Endothelial cell of umbilical vein (primary cell): Measurements from ENCODE around the gene USHBP1. TPM values are rescaled to one million over a fixed set of nuclear protein-coding genes. Genes with fewer than 3 reads are reported as not detected.

Experiments used
- BruUV-seq: library from RNA; stranded (reverse); fragments of 400-500 nt; replicated peaks from 2 replicates; lab custom pipeline; 2021; lab: Mats Ljungman, UMichigan
- CTCF ChIA-PET: fragments of 300-600, 350-600 bp; sonication (Branson Sonifier 250); formaldehyde crosslinking; loops from one replicate; lab custom pipeline; 2021; ENCODE audit warnings: antibody characterized with exemption, inconsistent platforms; lab: Charles Lee
- POLR2A ChIA-PET: fragments of 300-600, 350-600 bp; sonication (Branson Sonifier 250); formaldehyde crosslinking; loops from one replicate; lab custom pipeline; 2021; ENCODE audit warnings: antibody characterized with exemption, inconsistent platforms; lab: Charles Lee
- DNase-seq: peaks from one replicate; pipeline ENCODE4 v3.0.0-alpha.2; 2011; ENCODE audit warnings: low read depth, low spot score
- FAIRE-seq: peaks from 2 replicates; lab custom pipeline; 2011; peaks lifted over from hg19 to GRCh38; lab: Jason Lieb, UNC
- H2AFZ ChIP-seq: 2 replicates; pipeline ENCODE4 v1.6.0; 2012; ENCODE audit warnings: low read depth, low read length, control low read depth, inconsistent platforms
- H3K27ac ChIP-seq: 2 replicates; pipeline ENCODE4 v1.5.1; 2011; ENCODE audit warnings: low read depth, mild to moderate bottlenecking, control low read depth, low read length, moderate library complexity; ENCODE audit not compliant: insufficient read depth
- H3K27me3 ChIP-seq, 2 experiments: 2 replicates each; pipeline versions ENCODE4 v1.6.0 to v1.6.1; 2011; ENCODE audit warnings: low read length in 2 of 2, mixed read lengths in 1 of 2; ENCODE audit not compliant: control insufficient read depth in 2 of 2, insufficient read depth in 2 of 2
- H3K36me3 ChIP-seq, 2 experiments: 2 replicates in 1 of 2; 3 replicates in 1 of 2; pipeline ENCODE4 v1.5.1; 2011; ENCODE audit warnings: low read length in 2 of 2, mild to moderate bottlenecking in 1 of 2, moderate library complexity in 1 of 2; ENCODE audit not compliant: control insufficient read depth in 2 of 2, insufficient read depth in 2 of 2; ENCODE audit errors: extremely low read depth in 1 of 2
- H3K4me1 ChIP-seq: 3 replicates; pipeline ENCODE4 v1.5.1; 2011; ENCODE audit warnings: mild to moderate bottlenecking, low read length; ENCODE audit not compliant: control insufficient read depth, insufficient read depth; ENCODE audit errors: extremely low read depth
- H3K4me2 ChIP-seq: 2 replicates; pipeline ENCODE4 v1.6.1; 2011; ENCODE audit warnings: low read length, control low read depth, mixed read lengths; ENCODE audit not compliant: insufficient read depth
- H3K4me3 ChIP-seq, 3 experiments: fragments of 200-600 bp in 1 of 3; sonication (generic), shearing (Covaris generic) in 1 of 3; replicated peaks in 1 of 3; 2 replicates each; pipeline ENCODE4 v1.5.1; 2011 to 2016; ENCODE audit warnings: control low read depth in 3 of 3, low read length in 3 of 3, mild to moderate bottlenecking in 2 of 3, inconsistent platforms in 1 of 3, low read depth in 1 of 3, moderate library complexity in 1 of 3; ENCODE audit not compliant: insufficient read depth in 1 of 3
- H3K79me2 ChIP-seq: 2 replicates; pipeline ENCODE4 v1.6.0; 2012; ENCODE audit warnings: low read length, inconsistent platforms; ENCODE audit not compliant: control insufficient read depth, insufficient read depth
- H3K9ac ChIP-seq: replicated peaks from 2 replicates; pipeline ENCODE3; 2011; ENCODE audit warnings: low read length, control low read depth; ENCODE audit not compliant: insufficient read depth; ENCODE audit errors: extremely low read depth
- H3K9me1 ChIP-seq: replicated peaks from 3 replicates; pipeline ENCODE4 v1.6.0; 2011; ENCODE audit warnings: mild to moderate bottlenecking, low read length; ENCODE audit not compliant: control insufficient read depth, insufficient read depth; ENCODE audit errors: extremely low read depth
- H3K9me3 ChIP-seq: replicated peaks from 2 replicates; pipeline ENCODE4 v1.5.1; 2012; ENCODE audit warnings: low read length, inconsistent platforms; ENCODE audit not compliant: control insufficient read depth, insufficient read depth
- H4K20me1 ChIP-seq: replicated peaks from 2 replicates; pipeline ENCODE3; 2011; ENCODE audit warnings: mild to moderate bottlenecking, low read length; ENCODE audit not compliant: control insufficient read depth, insufficient read depth; ENCODE audit errors: extremely low read depth
- CTCF ChIP-seq, 2 donors: IDR thresholded peaks; 1 replicate in 1 of 2; 2 replicates in 1 of 2; pipeline ENCODE4 v1.5.1; 2011; ENCODE audit warnings: low read length in 2 of 2, mild to moderate bottlenecking in 2 of 2, moderate library complexity in 2 of 2, control low read depth in 1 of 2, inconsistent platforms in 1 of 2, low read depth in 1 of 2; ENCODE audit not compliant: insufficient read depth in 1 of 2; ENCODE audit errors: extremely low read depth in 1 of 2
- EZH2 ChIP-seq: IDR thresholded peaks from 2 replicates; pipeline ENCODE4 v1.6.1; 2012; ENCODE audit warnings: borderline replicate concordance, low read depth, mild to moderate bottlenecking, moderate library complexity, low read length, inconsistent platforms; ENCODE audit not compliant: severe bottlenecking
- FOS ChIP-seq: IDR thresholded peaks from 2 replicates; pipeline ENCODE4 v1.6.1; 2011; ENCODE audit warnings: mild to moderate bottlenecking, low read length, moderate library complexity, borderline replicate concordance; ENCODE audit not compliant: insufficient read depth
- GATA2 ChIP-seq: IDR thresholded peaks from 2 replicates; pipeline ENCODE4 v1.7.0; 2011; ENCODE audit warnings: low read depth, mild to moderate bottlenecking, moderate library complexity, mixed read lengths, low read length; ENCODE audit not compliant: insufficient read length, insufficient read depth
- JUN ChIP-seq: IDR thresholded peaks from 2 replicates; pipeline ENCODE4 v1.6.1; 2011; ENCODE audit warnings: borderline replicate concordance, low read depth; ENCODE audit not compliant: insufficient read length, insufficient read depth
- MAX ChIP-seq: IDR thresholded peaks from 2 replicates; pipeline ENCODE4 v1.6.1; 2011; ENCODE audit not compliant: insufficient read depth, insufficient read length
- MYC ChIP-seq: IDR thresholded peaks from one replicate; pipeline ENCODE4 v1.6.1; 2011; ENCODE audit warnings: mild to moderate bottlenecking, low read depth, low read length
- POLR2A ChIP-seq: IDR thresholded peaks from 2 replicates; pipeline ENCODE4 v1.6.1; 2012; ENCODE audit warnings: low read depth, mild to moderate bottlenecking, control low read depth, low read length
- POLR2AphosphoS5 ChIP-seq: IDR thresholded peaks from 2 replicates; pipeline ENCODE4 v1.6.1; 2012; ENCODE audit warnings: low read depth, mild to moderate bottlenecking, control low read depth, low read length, moderate library complexity; ENCODE audit not compliant: insufficient read depth
- dilution Hi-C: fragments of 300-500 bp; cut with MboI; formaldehyde crosslinking; loops from one replicate; pipeline ENCODE4 v1.15.0; 2019; ENCODE audit warnings: low sequenced_read_pairs; ENCODE audit not compliant: extremely low pct_ligation_motif_present
- intact Hi-C: fragments of 100-400 bp; cut with micrococcal nuclease; formaldehyde crosslinking; loops from one replicate; pipeline ENCODE4 v1.10.0; 2022
- polyA plus RNA-seq, 4 experiments: library from polyadenylated mRNA; depleted of rRNA in 3 of 4; stranded (reverse) in 3 of 4; unstranded in 1 of 4; fragments of >200 nt; gene quantifications; 2 replicates each; pipeline versions ENCODE4 v1.2.1 to v1.2.3, GENCODE V29; 2011 to 2012; ENCODE audit warnings: missing spikeins in 1 of 4
- total RNA-seq: library from RNA; stranded (reverse); gene quantifications from 2 replicates; pipeline ENCODE4 v1.2.3, GENCODE V29; 2021

The USHBP1 gene
- total and polyA plus RNA-seq, 2 donors (not counting 3 experiments of a cell fraction or from before 2014, with no cell fraction given): 14.8 to 20.4 TPM

- POLR2A ChIA-PET: interaction anchor here (0.8 to 1.2 kb wide), 2 partner anchors 15 to 52 kb away, joined by 3 to 5 read pairs; partner anchors contain the start of genes ANKLE1 and USE1
- Histone ChIP-seq H3K27ac (no peak overlapping the region), H2AFZ (peak overlapping the region; percentile 21), H3K9me3 (no peaks in the 10 kb centered on the region), H3K79me2 (peaks cover 14% of the 10 kb centered on the region), H3K4me2 (no peak overlapping the region), H3K4me1 (peaks cover 18% of the 10 kb centered on the region), H3K27me3 (no peaks in the 10 kb centered on the region), H3K36me3 (peaks cover 6 to 7% of the 10 kb centered on the region in 2 experiments), H3K9me1 (no peaks in the 10 kb centered on the region), H3K4me3 (no peak overlapping the region), H3K9ac (no peak overlapping the region), H4K20me1 (no peaks in the 10 kb centered on the region)
- TF ChIP-seq EZH2: no peak
- TF ChIP-seq MYC: no peak
- no peak for TF ChIP-seq POLR2A
- TF ChIP-seq JUN: no peak
- no peak for TF ChIP-seq FOS
- TF ChIP-seq MAX: no peak
- TF ChIP-seq CTCF (IDR thresholded peaks at IDR 0.05; ENCODE audit: extremely low read depth in 1 of 2, insufficient read depth in 1 of 2, low read depth in 1 of 2, low read length in 2 of 2): no peak
- no peak for TF ChIP-seq GATA2
- TF ChIP-seq POLR2AphosphoS5: no peak
- DNase-seq (no peak), FAIRE-seq (no peak)
- CTCF ChIA-PET: interaction anchor here (0.8 to 2.7 kb wide), 3 partner anchors 9 to 31 kb away, joined by 3 to 15 read pairs (median 8); partner anchors contain the start of gene ANKLE1
- dilution Hi-C loops (no loop called here), intact Hi-C loops (loop anchor here (2.0 kb wide), 3 partner anchors 32 to 370 kb away; partner anchors contain the start of gene OCEL1)
- BruUV-seq: no TSS peak
Measured at GRCh38 chr19:17266589-17266974, 2.0 kb upstream of the USHBP1 start.
